ENCODE data around the gene TMOD2.

The TMOD2 gene

GRCh38 chr15:51724199-51724598 is 27.2 kb upstream of the TMOD2 start:
- no peak for TF ChIP-seq JUND (IDR thresholded peaks at IDR 0.05; ENCODE audit: low read depth)
- no peak for DNase-seq (ENCODE audit: low read depth in 1 of 2, low spot score in 1 of 2)
- in situ Hi-C loops (cut with HindIII; ENCODE audit: low pct_unique_long_range_greater_than_20kb, low sequenced_read_pairs): no loop called here

- in situ Hi-C loops (cut with HindIII; ENCODE audit: low pct_unique_long_range_greater_than_20kb, low sequenced_read_pairs): no loop called here
- TF ChIP-seq JUND (IDR thresholded peaks at IDR 0.05; ENCODE audit: low read depth): no peak
- DNase-seq (ENCODE audit: low read depth in 1 of 2, low spot score in 1 of 2): no peak
Observed at GRCh38 chr15:51724673-51725072, 26.7 kb upstream of the TMOD2 start.

- no peak for TF ChIP-seq JUND (IDR thresholded peaks at IDR 0.05; ENCODE audit: low read depth)
- DNase-seq (ENCODE audit: low read depth in 1 of 2, low spot score in 1 of 2): no peak
- in situ Hi-C loops (cut with HindIII; ENCODE audit: low pct_unique_long_range_greater_than_20kb, low sequenced_read_pairs): no loop called here
Observed at GRCh38 chr15:51726302-51727073, 24.9 kb upstream of the TMOD2 start.

- DNase-seq (ENCODE audit: low read depth in 1 of 2, low spot score in 1 of 2): no peak
- in situ Hi-C loops (cut with HindIII; ENCODE audit: low pct_unique_long_range_greater_than_20kb, low sequenced_read_pairs): no loop called here
- TF ChIP-seq JUND (IDR thresholded peaks at IDR 0.05; ENCODE audit: low read depth): no peak
Observed at GRCh38 chr15:51727141-51727897, 24.1 kb upstream of the TMOD2 start.

- in situ Hi-C loops (cut with HindIII; ENCODE audit: low pct_unique_long_range_greater_than_20kb, low sequenced_read_pairs): no loop called here
- TF ChIP-seq JUND (IDR thresholded peaks at IDR 0.05; ENCODE audit: low read depth): no peak
- DNase-seq (ENCODE audit: low read depth in 1 of 2, low spot score in 1 of 2): peak; percentile 24 to 35
Observed at GRCh38 chr15:51731549-51732267, 19.7 kb upstream of the TMOD2 start.

GRCh38 chr15:51732646-51733045 is 18.8 kb upstream of the TMOD2 start:
- DNase-seq (ENCODE audit: low read depth in 1 of 2, low spot score in 1 of 2): no peak
- in situ Hi-C loops (cut with HindIII; ENCODE audit: low pct_unique_long_range_greater_than_20kb, low sequenced_read_pairs): no loop called here
- no peak for TF ChIP-seq JUND (IDR thresholded peaks at IDR 0.05; ENCODE audit: low read depth)

GRCh38 chr15:51735228-51736010 is 16.0 kb upstream of the TMOD2 start:
- no peak for TF ChIP-seq JUND (IDR thresholded peaks at IDR 0.05; ENCODE audit: low read depth)
- DNase-seq (ENCODE audit: low read depth in 1 of 2, low spot score in 1 of 2): no peak

GRCh38 chr15:51736069-51736468 is 15.3 kb upstream of the TMOD2 start:
- in situ Hi-C loops (cut with HindIII; ENCODE audit: low pct_unique_long_range_greater_than_20kb, low sequenced_read_pairs): no loop called here
- DNase-seq (ENCODE audit: low read depth in 1 of 2, low spot score in 1 of 2): no peak
- no peak for TF ChIP-seq JUND (IDR thresholded peaks at IDR 0.05; ENCODE audit: low read depth)

More at GRCh38 chr15:51735228-51736010, 16.0 kb upstream of the TMOD2 start:
- in situ Hi-C loops (cut with HindIII; ENCODE audit: low pct_unique_long_range_greater_than_20kb, low sequenced_read_pairs): no loop called here

- no peak for TF ChIP-seq JUND (IDR thresholded peaks at IDR 0.05; ENCODE audit: low read depth)
- peak; percentile 41 to 53 for DNase-seq (ENCODE audit: low read depth in 1 of 2, low spot score in 1 of 2)
- in situ Hi-C loops (cut with HindIII; ENCODE audit: low pct_unique_long_range_greater_than_20kb, low sequenced_read_pairs): no loop called here
Observed at GRCh38 chr15:51736751-51737521, 14.5 kb upstream of the TMOD2 start.

- no peak for TF ChIP-seq JUND (IDR thresholded peaks at IDR 0.05; ENCODE audit: low read depth)
- peak; percentile 61 to 62 for DNase-seq (ENCODE audit: low read depth in 1 of 2, low spot score in 1 of 2)
Observed at GRCh38 chr15:51737522-51738305, 13.7 kb upstream of the TMOD2 start, which contains the start of gene LYSMD2. LYSMD2 (minus strand) TSS chr15:51737655; CDS start chr15:51737622, 33 bp downstream.

GRCh38 chr15:51738553-51738952 is 12.8 kb upstream of the TMOD2 start:
- in situ Hi-C loops (cut with HindIII; ENCODE audit: low pct_unique_long_range_greater_than_20kb, low sequenced_read_pairs): no loop called here
- DNase-seq (ENCODE audit: low read depth in 1 of 2, low spot score in 1 of 2): peak in 1 of 2 experiments; percentile 26
- no peak for TF ChIP-seq JUND (IDR thresholded peaks at IDR 0.05; ENCODE audit: low read depth)

More at GRCh38 chr15:51737522-51738305, 13.7 kb upstream of the TMOD2 start, which contains the start of gene LYSMD2:
- in situ Hi-C loops (cut with HindIII; ENCODE audit: low pct_unique_long_range_greater_than_20kb, low sequenced_read_pairs): no loop called here
